NCI-H446 (cell line): ENCODE results near the gene PIK3C2B.
A peak's percentile ranks its signal among the peaks of the same experiment; 100 is the strongest.
"Not testable (repeated sequence)": the region's sequence is repeated elsewhere in the genome, so short reads cannot be mapped to it uniquely, and the experiment has no call there.

Experiments
- DNase-seq, 2 experiments: peaks; one replicate each; lab custom pipeline; 2025; lab: John Stamatoyannopoulos, UW

Gene PIK3C2B

DNA sequence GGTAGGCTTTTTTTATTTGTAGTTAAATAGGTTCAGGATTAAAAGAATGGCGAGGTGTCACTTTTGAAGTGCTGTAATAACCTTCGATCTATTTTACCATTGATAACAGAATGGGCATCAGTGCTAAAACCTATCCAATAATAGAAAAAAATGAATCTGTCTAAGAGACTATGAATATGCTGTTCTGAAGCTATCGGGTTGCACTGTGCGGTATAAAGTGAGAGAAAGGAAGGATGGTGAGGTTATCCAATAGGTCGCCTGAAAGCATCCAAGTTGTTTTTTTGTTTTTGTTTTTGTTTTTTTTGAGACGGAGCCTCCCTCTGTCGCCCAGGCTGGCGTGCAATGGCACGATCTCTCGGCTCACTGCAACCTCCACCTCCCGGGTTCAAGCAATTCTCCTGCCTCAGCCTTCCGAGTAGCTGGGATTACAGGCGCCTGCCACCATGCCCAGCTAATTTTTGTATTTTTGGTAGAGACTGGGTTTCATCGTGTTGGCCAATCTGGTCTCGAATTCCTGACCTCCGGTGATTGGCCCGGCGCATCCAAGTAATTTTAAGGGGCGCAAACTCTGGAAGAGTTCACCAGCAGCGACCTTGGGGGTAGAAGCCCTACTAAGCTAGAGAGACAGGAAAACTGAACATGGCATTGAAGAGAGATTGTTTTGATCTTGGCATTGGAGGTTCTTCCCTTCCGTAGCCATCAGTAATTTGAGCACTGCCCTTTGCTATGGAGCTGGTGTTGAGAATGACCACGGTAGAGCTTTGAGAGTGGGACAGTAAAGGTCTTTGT, 12.9 kb upstream of the PIK3C2B start:
- peak; percentile 38 to 69 for DNase-seq

DNA sequence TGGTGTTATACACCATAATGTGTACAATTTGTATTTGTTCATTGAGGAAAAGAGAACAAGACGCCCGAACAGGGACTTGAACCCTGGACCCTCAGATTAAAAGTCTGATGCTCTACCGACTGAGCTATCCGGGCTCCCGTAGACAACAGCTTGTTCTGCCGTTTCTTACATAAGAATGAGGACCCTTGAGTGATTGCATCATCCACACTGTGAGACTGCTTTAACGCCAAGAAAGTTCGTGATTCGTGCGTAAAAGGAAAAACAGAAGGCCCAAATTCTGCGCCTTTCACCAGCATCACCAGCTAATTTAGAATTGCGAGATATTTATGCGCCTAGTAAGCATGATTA, 12.3 kb upstream of the PIK3C2B start:
- peak; percentile 96 to 98 for DNase-seq

DNA sequence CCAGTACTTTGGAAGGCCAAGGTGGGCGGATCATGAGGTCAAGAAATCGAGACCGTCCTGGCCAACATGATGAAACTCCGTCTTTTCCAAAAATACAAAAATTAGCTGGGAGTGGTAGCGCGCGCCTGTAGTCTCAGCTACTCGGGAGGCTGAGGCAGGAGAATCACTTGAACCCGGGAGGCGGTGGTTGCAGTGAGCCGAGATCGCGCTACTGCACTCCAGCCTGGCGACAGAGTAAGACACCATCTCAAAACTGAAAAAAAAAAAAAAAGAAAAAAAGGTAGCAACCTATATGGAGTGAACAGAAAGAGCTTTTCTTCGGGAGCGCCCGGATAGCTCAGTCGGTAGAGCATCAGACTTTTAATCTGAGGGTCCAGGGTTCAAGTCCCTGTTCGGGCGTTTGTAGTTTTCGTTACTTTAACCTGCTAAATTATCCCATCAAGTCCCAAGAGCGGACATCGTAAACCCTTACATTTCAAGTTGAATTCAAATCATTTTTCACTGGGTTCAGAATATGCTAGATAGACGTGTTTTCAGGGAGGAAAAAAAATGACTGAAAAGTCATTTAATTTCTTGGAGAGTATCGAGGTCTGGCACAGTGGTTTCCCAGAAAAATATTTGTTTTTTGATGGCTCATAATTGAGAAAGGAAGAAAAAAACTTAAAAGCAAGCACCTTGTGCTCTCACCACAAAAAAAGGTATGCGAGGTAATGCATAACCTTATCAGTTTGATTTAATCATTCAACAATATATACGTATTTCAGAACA, 11.8 kb upstream of the PIK3C2B start:
- DNase-seq: peak; percentile 96 to 97

DNA sequence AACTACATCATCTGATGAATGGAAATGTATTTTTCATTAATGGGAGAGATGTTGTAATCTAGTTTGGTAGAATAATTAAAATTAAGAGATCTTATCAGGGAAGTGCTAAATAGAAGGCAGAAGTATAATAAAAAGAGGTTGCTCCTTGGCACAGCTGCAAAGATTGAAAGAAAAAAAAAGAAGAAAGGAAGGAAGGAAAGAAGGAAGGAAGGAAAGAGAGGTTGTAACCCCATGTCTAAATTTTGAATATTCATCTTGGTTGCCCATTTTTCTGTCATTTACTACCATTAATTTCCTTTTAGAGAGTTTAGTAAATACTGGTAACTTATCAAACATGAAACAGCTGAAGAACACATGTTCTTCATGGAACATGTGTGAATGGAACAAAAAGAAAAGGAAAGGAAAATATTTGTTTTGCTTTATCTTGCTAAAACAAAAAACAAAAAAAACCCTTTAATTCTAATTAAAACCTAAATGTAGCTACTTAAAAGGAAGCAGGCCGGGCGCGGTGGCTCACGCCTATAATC, 11.1 kb upstream of the PIK3C2B start:
- DNase-seq: peak; percentile 30 to 65

DNA sequence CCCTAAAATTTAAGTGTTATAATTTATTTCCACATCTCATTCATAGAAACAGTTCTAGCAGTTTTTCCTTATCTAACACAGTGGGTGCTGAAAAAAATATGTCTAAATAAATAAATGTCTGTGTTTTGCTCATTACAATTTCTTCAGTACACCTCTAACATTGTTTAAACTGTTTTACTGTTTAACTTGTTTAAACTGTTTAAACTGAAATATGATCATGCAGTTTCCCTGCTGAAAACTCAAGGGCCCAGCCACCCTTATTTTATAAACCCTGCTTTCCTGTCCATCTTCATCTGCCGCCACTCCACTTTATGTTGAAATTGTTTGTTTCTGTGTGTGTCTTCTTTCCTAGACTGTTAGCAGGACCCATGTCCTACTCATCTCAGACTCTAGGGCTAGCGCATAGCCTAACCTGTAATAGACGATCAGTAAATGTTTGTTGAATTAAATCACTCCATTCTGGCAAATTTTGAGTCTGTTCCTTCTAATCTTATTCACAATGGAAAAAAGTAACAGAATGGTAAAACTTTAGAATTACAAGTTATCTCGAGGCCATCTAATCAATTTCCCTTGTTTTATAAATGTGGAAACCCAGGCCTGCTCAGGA, 9.4 kb upstream of the PIK3C2B start:
- no peak for DNase-seq

DNA sequence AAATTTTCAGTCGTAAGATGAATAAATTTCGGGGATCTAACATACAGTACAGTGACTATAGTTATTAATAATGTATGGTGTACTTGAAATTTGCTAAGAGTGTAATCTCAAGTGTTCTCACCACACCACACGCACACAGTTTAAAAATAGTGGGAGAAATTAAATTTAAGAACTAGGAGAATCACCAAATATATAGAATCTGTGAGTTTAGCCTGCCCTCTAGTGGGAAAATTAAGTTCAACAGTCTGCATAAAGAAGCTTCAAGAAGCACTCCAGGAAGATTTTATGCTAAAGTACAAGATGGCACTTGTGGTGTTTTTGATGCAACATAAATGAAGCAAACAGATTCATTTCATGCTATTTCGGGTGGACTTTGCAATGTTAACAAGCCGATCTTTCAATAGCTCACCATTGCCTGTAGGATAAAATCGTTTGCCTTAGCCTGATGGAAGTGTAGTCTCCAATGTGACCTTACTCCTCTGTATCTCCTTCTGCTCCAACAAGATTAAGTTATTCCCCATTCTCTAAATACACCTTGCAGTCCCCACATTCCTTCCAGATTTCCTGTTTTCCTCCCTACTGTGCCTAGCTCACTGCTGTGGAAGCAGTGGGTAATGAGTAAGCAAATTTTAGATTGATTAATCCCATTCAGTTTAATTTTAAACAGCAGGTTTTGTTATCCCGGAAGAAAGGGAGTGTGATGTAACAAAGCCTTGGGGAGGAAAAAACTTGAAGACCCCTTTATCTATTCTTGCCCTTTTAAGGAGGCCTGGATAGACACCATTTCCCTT, 8.7 kb upstream of the PIK3C2B start:
- peak; percentile 82 to 89 for DNase-seq

DNA sequence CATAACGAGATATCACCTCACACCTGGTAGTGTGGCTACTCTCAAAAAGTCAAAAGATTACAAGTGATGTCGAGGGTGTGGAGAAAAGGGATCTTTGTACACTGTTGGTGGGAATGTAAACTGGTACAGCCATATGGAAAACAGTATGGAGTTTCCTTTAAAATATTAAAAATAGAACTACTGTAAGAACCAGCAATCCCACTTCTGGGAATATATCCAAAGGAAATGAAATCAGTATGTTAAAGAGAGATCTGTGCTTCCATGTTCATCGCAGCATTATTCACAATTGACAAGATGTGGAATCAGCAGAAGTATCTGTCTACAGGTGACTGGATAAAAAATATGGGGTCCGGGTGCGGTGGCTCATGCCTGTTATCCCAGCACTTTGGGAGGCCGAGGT, 7.6 kb upstream of the PIK3C2B start:
- no peak for DNase-seq

DNA sequence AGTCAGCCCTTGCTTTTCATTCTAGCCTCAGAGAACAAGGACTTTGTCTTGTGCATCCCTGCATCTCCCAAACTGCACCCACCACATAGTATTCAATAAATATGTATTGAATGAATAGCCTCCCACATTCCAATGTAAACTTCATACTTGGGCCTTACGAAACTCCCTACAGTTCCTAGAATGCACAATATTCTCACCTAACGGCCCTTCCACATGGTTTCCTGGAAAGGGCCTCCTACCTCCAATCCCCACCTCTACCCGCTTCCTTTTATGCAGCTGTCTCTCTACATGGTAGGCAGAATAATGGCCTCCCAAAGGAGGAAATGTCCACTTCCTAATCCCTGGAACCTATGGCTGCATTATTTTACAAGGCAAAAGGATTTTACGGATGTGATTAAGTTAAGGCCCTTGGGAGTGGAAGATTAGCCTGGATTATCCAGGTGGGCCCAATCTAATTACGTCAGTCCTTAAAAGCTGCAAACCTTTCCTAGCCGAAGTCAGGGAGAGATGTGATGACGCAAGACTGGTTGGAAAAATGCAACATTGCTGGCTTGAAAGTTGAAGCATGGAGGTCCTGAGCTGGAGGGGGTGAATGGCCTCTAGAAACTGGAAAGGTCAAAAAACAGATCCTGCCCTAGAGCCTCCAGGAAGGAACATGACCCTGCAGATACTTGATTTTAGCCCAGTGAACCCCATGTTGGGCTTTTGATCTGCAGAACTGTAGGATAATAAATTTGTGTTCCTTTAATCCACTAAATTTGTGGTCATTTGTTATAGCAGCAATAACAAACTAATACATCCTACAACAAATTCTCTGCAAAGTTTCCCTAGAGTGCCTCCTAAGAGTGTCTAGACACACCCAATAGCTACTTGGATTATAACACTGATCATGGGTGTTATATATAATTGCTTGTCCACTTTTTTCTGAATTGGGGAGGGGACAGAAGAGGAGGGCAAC, 5.2 kb upstream of the PIK3C2B start:
- no peak for DNase-seq

DNA sequence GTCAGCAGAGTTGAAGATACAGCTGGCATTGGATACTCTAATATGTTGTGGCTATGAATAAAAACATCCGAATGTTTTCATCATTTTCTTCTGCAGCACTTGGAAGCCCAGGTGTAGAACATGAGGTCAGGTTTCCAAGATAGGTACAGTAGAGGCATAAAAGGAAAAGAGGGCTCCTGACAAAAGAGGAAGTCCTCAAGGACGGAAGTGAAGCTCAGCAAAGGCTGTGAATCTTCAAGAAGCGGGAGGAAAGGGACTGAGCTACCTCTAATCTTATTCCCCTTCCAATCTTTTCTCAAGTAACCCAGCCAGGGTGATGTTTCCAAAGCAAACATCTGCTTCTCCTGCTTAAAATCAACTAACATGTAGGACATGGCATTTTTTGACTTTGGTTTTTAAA, 4.4 kb upstream of the PIK3C2B start:
- no peak for DNase-seq

DNA sequence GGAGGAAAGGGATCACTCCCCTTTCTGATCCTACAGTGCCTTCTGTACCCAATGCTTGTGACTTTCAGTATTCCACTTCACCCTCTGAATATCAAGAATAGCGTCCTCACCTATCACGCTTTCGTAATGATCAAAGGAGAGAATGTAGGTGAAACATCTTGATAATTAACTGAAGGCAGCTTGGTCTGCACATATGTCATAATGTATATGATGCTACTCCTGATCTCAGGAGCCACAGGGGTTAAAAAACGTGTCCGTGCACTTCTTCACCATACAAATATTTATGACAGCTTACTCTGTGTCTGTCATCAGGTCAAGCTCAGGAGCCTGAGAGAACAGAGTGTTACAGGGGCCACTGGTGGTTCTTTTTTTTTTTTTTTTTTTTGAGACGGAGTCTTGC, 1.2 kb upstream of the PIK3C2B start:
- no peak for DNase-seq

DNA sequence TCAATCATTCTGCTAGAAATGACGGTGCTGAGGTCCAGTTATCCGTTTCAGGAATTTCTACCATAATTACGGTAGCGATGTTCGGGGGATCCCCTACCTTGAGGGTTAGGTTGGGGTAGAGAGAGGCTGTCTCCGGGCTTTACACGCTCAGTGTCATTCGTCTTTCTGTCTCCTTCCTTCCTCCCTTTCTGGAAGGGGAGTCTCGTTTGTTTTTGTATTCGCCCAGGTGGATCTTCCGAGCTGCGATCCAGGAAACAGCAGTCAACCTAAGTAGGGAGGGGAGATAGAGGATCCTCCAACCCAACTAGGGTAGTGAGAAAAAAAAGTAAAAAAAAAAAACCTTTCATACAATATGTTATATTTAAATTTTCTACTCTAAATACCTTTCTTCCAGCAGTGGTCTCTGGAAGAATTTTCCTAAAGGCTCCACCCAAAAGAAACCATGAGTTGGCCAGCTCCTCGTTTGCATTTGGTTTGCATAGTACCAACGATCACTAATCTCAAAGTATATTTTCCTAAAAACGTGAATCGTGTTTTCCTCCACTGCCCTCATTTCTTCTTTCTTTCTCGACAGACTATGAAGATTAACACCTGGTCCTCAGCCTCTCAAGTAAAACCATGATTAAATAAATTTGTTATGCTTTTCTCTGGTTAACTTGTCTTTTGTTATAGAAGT, 611 bp upstream of the PIK3C2B start:
- no peak for DNase-seq

DNA sequence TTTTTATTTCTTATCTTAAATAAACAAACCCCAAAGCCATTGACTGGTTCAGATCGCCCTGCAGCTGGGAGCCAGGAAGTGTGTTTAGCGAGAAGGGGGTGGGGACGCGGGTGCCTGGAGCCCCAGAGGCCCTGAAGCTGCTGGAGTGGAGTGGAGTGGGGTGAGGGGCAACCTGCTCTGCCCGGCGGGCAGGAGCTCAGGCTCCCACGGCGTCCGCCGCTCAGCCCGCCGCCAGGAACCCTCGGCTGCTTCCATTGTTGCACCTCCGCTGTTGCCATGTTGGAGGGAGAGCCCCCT, 673 bp downstream of the PIK3C2B start:
- DNase-seq: peak in 1 of 2 experiments; percentile 37

DNA sequence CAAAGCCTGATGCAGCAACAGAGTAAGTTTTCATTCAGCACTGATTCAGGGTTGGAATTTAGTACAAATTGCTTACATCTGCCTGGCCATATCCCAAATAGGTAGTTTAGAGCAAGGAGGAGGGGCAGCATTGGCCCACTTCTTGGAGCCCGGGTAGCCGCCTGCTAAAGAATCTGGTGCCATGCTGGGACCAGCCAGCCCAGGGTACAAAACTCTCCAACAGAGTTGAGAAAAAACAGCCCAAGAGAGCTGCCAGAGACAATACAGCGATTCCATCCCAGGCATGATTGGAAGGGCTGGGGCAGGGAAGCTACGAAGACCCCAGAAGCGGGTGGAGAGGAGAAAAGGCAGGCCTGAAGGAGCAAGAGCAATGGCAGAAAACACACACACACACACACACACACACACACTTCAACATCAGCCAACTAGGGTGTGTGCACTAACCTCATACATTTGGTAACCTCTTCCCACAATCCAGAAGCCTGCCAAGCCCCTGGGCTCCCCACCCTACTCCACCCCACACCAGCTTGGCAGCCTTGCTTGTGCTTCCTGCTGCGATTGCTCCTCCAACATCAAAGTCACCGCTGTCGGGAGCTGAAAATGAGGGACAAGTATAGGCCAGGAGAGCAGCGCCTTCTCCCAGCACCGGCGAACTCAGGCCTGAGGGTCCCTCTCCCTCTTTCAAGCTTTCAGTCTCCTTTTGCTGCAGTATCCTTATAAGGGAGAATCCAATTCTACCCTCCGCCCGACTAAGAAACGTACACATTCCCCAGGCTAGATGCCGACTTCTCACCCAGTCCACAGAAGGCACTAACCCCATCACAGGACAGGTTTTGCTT, 1.2 kb downstream of the PIK3C2B start:
- DNase-seq: peak; percentile 34 to 63

DNA sequence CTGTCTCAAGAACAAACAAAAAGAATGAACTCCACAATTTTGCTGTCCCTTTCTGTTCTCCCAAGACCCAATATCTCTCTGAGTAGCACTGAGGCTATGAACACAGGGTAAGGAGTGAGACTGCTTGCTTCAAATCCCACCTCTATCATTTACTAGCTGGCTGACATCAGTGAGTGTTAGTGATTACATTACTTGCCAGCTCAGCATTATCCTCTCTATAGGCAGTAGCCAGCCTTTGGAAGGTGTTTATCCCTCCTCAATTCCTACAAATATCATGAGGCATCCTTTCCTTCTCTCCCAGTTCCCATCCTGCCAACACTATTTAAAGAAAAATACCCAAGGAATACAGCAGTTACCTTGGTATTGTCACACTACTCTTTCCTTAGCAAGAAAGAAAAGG, 3.0 kb downstream of the PIK3C2B start:
- no peak for DNase-seq

DNA sequence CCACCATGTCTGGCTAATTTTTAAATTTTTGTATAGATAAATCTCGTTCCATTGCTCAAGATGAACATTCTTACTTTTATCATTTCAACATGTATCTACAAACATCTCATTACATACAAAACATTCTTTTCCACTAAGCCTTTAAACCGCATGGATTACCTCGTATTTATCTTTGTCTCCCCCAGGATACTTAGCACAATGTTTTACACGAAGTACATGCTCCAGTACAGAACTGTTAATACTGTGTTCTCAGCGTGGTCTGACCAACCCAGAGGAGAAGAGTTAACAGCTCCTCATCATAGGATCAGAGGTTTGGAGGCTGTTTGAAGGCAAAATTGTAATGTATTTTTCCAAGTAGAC, 7.4 kb downstream of the PIK3C2B start:
- no peak for DNase-seq

DNA sequence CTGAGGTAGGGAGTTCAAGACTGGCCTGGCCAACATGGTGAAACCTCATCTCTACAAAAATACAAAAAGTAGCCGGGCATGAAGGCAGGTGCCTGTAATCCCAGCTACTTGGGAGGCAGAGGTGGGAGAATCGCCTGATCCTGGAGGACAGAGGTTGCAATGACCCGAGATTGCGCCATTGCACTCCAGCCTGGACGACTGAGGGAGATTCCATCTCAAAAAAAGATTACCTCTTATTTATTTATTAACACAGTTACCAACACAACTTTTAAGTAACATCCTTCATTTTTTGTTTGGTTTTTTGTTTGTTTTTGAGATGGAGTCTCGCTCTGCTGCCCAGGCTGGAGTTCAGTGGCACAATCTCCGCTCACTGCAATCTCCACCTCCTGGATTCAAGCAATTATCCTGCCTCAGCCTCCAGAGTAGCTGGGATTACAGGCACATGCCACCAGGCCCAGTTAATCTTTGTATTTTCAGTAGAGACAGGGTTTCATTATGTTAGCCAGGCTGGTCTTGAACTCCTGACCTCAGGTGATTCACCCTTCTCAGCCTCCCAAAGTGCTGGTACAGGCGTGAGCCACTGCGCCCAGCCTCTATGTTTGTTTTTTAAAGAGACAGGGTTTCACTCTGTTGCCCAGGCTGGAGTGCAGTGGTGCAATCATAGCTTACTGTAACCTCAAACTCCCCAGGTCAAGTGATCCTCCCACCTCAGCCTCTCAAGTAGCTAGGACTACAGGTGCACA, 7.9 kb downstream of the PIK3C2B start:
- not testable (repeated sequence) for DNase-seq

DNA sequence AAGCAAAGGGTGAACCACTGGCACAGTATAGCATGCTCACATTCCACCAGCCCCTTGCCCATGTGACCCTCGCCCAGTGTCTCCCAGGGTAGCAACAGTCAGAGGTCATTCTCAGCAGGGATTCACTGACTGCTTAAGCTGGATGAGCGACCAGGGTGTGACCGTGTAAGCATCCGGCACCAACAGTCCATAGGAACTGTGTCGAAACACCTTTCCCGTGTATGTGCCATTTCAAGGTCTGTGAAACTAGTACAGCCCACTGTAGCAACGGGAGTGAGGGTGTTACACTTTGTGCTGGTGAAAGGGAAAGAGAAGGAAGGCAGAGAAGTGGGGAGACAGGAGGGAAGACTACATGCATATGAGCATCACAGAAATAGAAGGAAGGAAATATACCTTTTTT, 10.8 kb downstream of the PIK3C2B start:
- no peak for DNase-seq

DNA sequence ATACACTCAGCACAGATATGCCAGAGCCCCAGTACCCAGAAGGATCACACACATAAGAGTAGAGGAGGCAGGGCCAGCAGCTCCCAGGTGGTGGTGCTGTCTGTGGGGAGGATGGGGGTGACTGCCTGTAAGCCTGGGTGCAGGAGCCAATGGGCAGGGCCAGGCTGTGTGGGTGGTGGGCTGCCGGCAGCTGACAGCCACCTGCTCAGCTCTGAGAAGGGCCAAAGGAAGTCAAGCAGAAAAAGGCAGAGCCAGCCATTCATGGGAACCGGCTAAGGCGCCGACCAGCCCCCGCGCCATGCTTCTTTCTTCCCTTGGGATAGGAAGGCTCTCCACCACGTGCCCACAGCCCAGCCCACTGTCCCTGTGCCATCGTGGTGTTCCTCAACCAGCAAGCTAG, 14.1 kb downstream of the PIK3C2B start:
- DNase-seq: peak in 1 of 2 experiments; percentile 31
